ENCODE measurements around the gene RPL28.

Gene RPL28

DNA sequence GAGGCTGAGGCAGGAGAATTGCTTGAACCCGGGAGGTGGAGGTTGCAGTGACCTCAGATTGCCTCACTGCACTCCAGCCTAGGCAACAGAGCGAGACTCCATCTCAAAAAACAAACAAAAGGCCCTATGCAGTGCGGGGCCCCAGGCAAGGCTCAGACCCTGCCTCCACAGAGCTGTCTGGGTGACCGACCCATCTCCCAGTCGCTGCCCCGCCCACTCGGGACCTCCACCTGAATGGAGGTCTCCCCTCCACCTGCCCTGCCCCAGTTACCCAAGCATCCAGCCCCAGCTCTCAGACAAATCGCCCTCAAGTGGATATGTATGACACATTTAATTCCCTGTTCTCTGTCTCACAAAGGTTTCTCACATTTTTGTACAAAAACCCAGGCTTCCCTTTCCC, 20.5 kb upstream of the RPL28 start:
- Mint-ChIP-seq H3K36me3 (ENCODE audit: low read depth) (no peaks in the 10 kb centered on the region), H3K27ac (no peak overlapping the region), H3K27me3 (ENCODE audit: low read depth) (peaks cover 20% of the 10 kb centered on the region), H3K9me3 (no peaks in the 10 kb centered on the region), H3K4me1 (no peaks in the 10 kb centered on the region), H3K4me3 (no peak overlapping the region)
- TF ChIP-seq, protein P1, sequence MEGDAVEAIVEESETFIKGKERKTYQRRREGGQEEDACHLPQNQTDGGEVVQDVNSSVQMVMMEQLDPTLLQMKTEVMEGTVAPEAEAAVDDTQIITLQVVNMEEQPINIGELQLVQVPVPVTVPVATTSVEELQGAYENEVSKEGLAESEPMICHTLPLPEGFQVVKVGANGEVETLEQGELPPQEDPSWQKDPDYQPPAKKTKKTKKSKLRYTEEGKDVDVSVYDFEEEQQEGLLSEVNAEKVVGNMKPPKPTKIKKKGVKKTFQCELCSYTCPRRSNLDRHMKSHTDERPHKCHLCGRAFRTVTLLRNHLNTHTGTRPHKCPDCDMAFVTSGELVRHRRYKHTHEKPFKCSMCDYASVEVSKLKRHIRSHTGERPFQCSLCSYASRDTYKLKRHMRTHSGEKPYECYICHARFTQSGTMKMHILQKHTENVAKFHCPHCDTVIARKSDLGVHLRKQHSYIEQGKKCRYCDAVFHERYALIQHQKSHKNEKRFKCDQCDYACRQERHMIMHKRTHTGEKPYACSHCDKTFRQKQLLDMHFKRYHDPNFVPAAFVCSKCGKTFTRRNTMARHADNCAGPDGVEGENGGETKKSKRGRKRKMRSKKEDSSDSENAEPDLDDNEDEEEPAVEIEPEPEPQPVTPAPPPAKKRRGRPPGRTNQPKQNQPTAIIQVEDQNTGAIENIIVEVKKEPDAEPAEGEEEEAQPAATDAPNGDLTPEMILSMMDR (IDR thresholded peaks at IDR 0.05; ENCODE audit: unreplicated experiment in 3 of 3): no peak

GRCh38 chr19:55365964-55366363, 19.8 kb upstream of the RPL28 start:
- no peak overlapping the region for H3K4me3 Mint-ChIP-seq
- no peak overlapping the region for H3K27ac Mint-ChIP-seq
- TF ChIP-seq, protein P1 (IDR thresholded peaks at IDR 0.05; ENCODE audit: unreplicated experiment in 3 of 3): no peak
- H3K36me3 Mint-ChIP-seq (ENCODE audit: low read depth): no peaks in the 10 kb centered on the region
- no peaks in the 10 kb centered on the region for H3K9me3 Mint-ChIP-seq
- peaks cover 26% of the 10 kb centered on the region for H3K27me3 Mint-ChIP-seq (ENCODE audit: low read depth)
- peaks cover 6% of the 10 kb centered on the region for H3K4me1 Mint-ChIP-seq

DNA sequence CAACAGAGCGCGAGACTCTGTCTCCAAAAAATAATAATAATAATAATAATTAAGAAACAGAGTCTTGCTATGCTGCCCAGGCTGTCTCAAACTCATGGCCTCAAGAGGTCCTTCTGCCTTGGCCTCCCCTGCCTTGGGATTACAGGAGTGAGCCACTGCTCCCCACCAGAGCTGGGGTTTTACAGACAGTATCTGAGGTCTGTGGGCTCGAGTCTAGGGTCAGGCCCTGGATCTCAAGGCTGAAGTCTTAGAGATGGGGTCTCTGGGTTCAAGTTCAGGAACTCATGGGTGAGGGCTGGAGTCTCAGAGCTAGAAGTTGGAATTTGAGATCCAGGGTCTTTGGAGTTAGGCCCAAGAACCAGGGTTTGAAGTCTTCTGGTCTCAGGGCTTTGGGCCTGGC, 18.9 kb upstream of the RPL28 start:
- Mint-ChIP-seq H3K4me3 (peak overlapping the region in 1 of 3 experiments; percentile 49), H3K36me3 (ENCODE audit: low read depth) (no peaks in the 10 kb centered on the region), H3K4me1 (peaks cover 7% of the 10 kb centered on the region), H3K27ac (no peak overlapping the region), H3K27me3 (ENCODE audit: low read depth) (peaks cover 34% of the 10 kb centered on the region), H3K9me3 (no peaks in the 10 kb centered on the region)
- TF ChIP-seq, protein P1 (IDR thresholded peaks at IDR 0.05; ENCODE audit: unreplicated experiment in 3 of 3): no peak

GRCh38 chr19:55368106-55368505, 17.6 kb upstream of the RPL28 start:
- no peak overlapping the region for H3K4me3 Mint-ChIP-seq
- peaks cover 7% of the 10 kb centered on the region for H3K4me1 Mint-ChIP-seq
- no peaks in the 10 kb centered on the region for H3K36me3 Mint-ChIP-seq (ENCODE audit: low read depth)
- TF ChIP-seq, protein P1 (IDR thresholded peaks at IDR 0.05; ENCODE audit: unreplicated experiment in 3 of 3): no peak
- no peaks in the 10 kb centered on the region for H3K9me3 Mint-ChIP-seq
- no peak overlapping the region for H3K27ac Mint-ChIP-seq
- peaks cover 39% of the 10 kb centered on the region for H3K27me3 Mint-ChIP-seq (ENCODE audit: low read depth)

- Mint-ChIP-seq H3K27me3 (ENCODE audit: low read depth) (peaks cover 43% of the 10 kb centered on the region), H3K9me3 (no peaks in the 10 kb centered on the region), H3K36me3 (ENCODE audit: low read depth) (no peaks in the 10 kb centered on the region), H3K27ac (no peak overlapping the region), H3K4me3 (peak overlapping the region in 2 of 3 experiments; percentile 14 to 52), H3K4me1 (peaks cover 12% of the 10 kb centered on the region)
- TF ChIP-seq, protein P1 (IDR thresholded peaks at IDR 0.05; ENCODE audit: unreplicated experiment in 3 of 3): no peak
Observed at GRCh38 chr19:55368701-55369563, 16.8 kb upstream of the RPL28 start.

All from nephron (organoid).